HL-60 (cell line): ENCODE results near the gene TRPM2.

Experiments
- DNase-seq, 2 experiments: peaks; one replicate each; pipeline ENCODE4 v3.0.0-alpha.2; 2010 to 2020; ENCODE audit warnings: low read depth in 1 of 2, low spot score in 1 of 2
- H3K27ac ChIP-seq: fragments of 250-450 bp; sonication (Bioruptor Pico); replicated peaks from 2 replicates; pipeline ENCODE4 v1.5.1; 2020; ENCODE audit warnings: mild to moderate bottlenecking, moderate library complexity
- H3K27me3 ChIP-seq: fragments of 250-450 bp; sonication (Bioruptor Pico); 2 replicates; pipeline ENCODE4 v1.5.1; 2021; ENCODE audit warnings: mild to moderate bottlenecking, moderate library complexity; ENCODE audit not compliant: insufficient read depth, poor library complexity, severe bottlenecking
- H3K4me3 ChIP-seq: replicated peaks from 2 replicates; pipeline ENCODE4 v1.5.1; 2011; ENCODE audit warnings: mild to moderate bottlenecking, control low read depth, low read length; ENCODE audit not compliant: insufficient read depth
- GABPA ChIP-seq: IDR thresholded peaks from 2 replicates; pipeline ENCODE4 v1.6.1; 2012; ENCODE audit warnings: low read depth
- POLR2AphosphoS5 ChIP-seq: IDR thresholded peaks from 2 replicates; pipeline ENCODE4 v1.6.1; 2012; ENCODE audit warnings: low read depth
- SPI1 ChIP-seq: IDR thresholded peaks from 2 replicates; pipeline ENCODE4 v1.6.1; 2012; ENCODE audit warnings: low read depth, mild to moderate bottlenecking, borderline replicate concordance
- TF ChIP-seq, protein P1 (sequence below): IDR thresholded peaks from 2 replicates; pipeline ENCODE4 v1.6.1; 2012; ENCODE audit warnings: low read depth; ENCODE audit not compliant: insufficient replicate concordance
- TF ChIP-seq, protein P2 (sequence below): IDR thresholded peaks from one replicate; pipeline ENCODE4 v1.5.1; 2011; ENCODE audit warnings: low read length, control low read depth, inconsistent platforms; ENCODE audit not compliant: insufficient read depth

The TRPM2 gene

DNA sequence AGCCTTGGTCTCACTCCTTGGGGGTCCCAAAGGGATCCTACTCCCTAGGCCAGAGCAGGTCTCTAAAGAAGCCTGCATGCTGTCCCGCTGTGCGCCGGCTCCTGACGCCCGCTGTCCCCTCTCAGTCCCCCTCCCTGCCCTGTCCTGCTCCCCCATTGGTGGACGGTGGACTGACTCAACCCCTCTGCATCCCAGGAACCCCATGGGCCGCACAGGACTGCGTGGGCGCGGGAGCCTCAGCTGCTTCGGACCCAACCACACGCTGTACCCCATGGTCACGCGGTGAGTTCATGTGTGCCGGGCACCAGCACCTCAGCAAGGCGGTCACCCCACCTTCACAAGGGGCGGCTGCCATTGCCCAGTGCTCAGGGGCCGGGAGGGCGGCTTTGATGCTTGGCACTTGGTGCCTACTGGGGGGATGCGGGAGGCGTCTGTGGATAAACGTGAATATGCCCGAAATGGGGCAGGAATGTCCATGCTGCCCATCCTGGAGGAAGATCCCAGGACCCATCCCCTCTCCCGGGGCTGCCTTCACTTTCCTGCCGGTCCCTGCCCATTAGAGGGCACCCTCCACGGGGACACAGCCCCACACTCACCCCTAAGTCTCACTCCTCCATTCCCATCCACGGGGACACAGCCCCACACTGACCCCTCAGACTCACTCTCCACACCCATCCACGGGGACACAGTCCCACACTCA is 81.7 kb downstream of the TRPM2 start:
- TF ChIP-seq, protein P1, sequence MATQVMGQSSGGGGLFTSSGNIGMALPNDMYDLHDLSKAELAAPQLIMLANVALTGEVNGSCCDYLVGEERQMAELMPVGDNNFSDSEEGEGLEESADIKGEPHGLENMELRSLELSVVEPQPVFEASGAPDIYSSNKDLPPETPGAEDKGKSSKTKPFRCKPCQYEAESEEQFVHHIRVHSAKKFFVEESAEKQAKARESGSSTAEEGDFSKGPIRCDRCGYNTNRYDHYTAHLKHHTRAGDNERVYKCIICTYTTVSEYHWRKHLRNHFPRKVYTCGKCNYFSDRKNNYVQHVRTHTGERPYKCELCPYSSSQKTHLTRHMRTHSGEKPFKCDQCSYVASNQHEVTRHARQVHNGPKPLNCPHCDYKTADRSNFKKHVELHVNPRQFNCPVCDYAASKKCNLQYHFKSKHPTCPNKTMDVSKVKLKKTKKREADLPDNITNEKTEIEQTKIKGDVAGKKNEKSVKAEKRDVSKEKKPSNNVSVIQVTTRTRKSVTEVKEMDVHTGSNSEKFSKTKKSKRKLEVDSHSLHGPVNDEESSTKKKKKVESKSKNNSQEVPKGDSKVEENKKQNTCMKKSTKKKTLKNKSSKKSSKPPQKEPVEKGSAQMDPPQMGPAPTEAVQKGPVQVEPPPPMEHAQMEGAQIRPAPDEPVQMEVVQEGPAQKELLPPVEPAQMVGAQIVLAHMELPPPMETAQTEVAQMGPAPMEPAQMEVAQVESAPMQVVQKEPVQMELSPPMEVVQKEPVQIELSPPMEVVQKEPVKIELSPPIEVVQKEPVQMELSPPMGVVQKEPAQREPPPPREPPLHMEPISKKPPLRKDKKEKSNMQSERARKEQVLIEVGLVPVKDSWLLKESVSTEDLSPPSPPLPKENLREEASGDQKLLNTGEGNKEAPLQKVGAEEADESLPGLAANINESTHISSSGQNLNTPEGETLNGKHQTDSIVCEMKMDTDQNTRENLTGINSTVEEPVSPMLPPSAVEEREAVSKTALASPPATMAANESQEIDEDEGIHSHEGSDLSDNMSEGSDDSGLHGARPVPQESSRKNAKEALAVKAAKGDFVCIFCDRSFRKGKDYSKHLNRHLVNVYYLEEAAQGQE: no peak
- no peak for TF ChIP-seq GABPA
- no peak for TF ChIP-seq SPI1
- TF ChIP-seq, protein P2, sequence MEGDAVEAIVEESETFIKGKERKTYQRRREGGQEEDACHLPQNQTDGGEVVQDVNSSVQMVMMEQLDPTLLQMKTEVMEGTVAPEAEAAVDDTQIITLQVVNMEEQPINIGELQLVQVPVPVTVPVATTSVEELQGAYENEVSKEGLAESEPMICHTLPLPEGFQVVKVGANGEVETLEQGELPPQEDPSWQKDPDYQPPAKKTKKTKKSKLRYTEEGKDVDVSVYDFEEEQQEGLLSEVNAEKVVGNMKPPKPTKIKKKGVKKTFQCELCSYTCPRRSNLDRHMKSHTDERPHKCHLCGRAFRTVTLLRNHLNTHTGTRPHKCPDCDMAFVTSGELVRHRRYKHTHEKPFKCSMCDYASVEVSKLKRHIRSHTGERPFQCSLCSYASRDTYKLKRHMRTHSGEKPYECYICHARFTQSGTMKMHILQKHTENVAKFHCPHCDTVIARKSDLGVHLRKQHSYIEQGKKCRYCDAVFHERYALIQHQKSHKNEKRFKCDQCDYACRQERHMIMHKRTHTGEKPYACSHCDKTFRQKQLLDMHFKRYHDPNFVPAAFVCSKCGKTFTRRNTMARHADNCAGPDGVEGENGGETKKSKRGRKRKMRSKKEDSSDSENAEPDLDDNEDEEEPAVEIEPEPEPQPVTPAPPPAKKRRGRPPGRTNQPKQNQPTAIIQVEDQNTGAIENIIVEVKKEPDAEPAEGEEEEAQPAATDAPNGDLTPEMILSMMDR: no peak
- TF ChIP-seq POLR2AphosphoS5: no peak

DNA sequence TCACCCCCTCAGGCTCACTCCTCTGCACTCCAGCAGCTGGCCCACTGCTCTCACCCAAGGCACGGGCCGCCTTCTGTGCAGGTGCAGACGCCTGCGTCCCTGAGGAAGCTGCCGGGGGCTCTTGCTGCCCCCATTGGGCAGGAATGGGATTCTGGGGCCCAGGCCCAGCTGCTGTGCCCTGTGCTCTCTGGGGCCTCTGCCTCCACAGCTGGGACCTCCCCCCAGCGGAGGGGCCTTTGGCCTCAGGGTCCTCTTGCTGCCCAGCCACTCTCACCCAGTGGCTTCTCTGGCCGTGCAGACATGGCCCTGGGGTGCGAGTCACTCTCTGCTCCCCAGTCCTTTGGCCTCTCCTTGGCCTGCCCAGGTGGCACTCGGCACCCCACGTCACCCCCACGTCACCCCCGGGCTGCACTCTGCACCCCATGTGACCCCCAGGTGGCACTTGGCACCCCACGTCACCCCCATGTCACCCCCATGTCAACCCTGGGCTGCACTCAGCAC is 82.7 kb downstream of the TRPM2 start:
- Histone ChIP-seq H3K27ac (no peak overlapping the region), H3K27me3 (no peaks in the 10 kb centered on the region), H3K4me3 (no peak overlapping the region)
- no peak for DNase-seq
- TF ChIP-seq POLR2AphosphoS5 (no peak), SPI1 (no peak), GABPA (no peak)
- TF ChIP-seq, protein P2: no peak
- TF ChIP-seq, protein P1: no peak

More for the DNA sequence above, 81.7 kb downstream of the TRPM2 start:
- DNase-seq: no peak
- Histone ChIP-seq H3K4me3 (no peak overlapping the region), H3K27me3 (no peaks in the 10 kb centered on the region), H3K27ac (no peak overlapping the region)

DNA sequence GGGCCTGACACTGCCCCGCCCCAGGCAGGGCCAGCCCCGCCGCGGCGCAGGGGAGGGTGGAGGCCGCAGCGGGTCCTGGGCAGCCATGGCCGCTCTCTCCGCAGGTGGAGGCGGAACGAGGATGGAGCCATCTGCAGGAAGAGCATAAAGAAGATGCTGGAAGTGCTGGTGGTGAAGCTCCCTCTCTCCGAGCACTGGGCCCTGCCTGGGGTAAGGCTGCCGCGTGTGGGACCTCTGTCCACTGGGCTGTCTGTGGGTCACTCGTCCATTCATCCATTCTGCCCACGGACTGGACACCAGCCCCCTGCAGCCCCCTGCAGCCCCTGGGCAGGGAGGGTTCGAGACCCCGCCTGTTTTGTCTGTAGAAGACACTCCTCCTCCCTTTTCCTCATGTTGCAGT is 83.5 kb downstream of the TRPM2 start:
- TF ChIP-seq, protein P2: no peak
- TF ChIP-seq SPI1 (no peak), GABPA (no peak), POLR2AphosphoS5 (no peak)
- TF ChIP-seq, protein P1: no peak
- no peak for DNase-seq
- no peak overlapping the region for H3K4me3 ChIP-seq
- H3K27ac ChIP-seq: no peak overlapping the region
- H3K27me3 ChIP-seq: no peaks in the 10 kb centered on the region
